Measurements from ENCODE around the gene USH2A. TPM values are rescaled to one million over a fixed set of nuclear protein-coding genes. Genes with fewer than 3 reads are reported as not detected.

USH2A gene
- total RNA-seq, 1 donor from 2014 or later = not detected

DNA sequence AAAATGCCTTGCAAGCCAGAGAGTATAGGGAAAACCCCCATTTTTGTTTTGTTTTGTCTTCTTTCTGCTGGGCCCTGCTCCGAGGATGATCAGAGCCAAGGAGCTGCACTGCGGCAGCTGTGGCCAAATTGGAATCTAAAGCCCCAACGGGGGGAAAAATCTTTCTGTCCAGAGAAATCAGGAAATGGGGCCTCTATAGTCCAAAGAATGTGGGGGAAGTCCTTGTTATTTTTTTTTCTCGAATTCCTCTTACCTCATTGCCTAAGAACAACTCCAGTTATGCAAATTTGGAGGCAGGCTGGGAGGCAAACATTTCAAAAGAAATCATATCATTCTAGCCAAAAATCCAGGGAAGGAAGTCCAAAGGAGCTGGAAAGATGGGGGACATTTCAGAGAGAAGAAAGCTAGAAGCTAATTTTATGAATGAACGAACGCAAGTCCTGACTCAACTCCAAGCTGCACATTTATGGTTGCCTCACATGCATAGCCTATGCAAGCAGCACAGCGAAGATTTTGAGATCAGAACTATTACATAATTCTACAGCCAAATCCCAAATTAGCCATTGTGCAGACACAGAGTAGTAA, 592.9 kb downstream of the USH2A start:
- H3K4me3 ChIP-seq = no peak overlapping the region
- ATAC-seq (no peak), DNase-seq (no peak)

DNA sequence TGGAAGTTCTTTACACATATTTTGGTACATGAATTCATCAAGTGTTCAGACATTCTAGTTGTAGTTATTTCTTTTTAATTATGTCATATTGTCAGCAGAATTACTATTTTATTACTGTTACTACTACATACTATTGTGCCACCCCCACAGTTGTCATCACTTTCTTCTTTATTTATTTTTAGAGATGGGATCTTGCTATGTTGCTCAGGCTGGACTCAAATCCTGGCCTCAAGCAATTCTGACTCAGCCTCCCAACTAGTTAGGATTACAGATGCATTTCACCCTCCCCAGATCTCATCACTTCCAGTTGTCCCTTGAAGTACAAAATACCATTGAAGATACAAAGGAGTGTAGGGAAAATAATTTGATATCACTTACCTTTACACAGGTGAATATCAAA, 598.2 kb downstream of the USH2A start:
- no peaks in the 10 kb centered on the region for H3K9me3 ChIP-seq
- intact Hi-C loops (cut with DNase I) = no loop called here
- TF ChIP-seq, protein P1, sequence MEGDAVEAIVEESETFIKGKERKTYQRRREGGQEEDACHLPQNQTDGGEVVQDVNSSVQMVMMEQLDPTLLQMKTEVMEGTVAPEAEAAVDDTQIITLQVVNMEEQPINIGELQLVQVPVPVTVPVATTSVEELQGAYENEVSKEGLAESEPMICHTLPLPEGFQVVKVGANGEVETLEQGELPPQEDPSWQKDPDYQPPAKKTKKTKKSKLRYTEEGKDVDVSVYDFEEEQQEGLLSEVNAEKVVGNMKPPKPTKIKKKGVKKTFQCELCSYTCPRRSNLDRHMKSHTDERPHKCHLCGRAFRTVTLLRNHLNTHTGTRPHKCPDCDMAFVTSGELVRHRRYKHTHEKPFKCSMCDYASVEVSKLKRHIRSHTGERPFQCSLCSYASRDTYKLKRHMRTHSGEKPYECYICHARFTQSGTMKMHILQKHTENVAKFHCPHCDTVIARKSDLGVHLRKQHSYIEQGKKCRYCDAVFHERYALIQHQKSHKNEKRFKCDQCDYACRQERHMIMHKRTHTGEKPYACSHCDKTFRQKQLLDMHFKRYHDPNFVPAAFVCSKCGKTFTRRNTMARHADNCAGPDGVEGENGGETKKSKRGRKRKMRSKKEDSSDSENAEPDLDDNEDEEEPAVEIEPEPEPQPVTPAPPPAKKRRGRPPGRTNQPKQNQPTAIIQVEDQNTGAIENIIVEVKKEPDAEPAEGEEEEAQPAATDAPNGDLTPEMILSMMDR (IDR thresholded peaks at IDR 0.05) = no peak
- H3K36me3 ChIP-seq = no peaks in the 10 kb centered on the region
- no peaks in the 10 kb centered on the region for H3K27me3 ChIP-seq (ENCODE audit: low read depth)
- no peaks in the 10 kb centered on the region for H3K4me1 ChIP-seq
- H3K4me3 ChIP-seq = no peak overlapping the region
- H3K27ac ChIP-seq = no peak overlapping the region
- ATAC-seq (no peak), DNase-seq (no peak)

More for the DNA sequence above, 592.9 kb downstream of the USH2A start:
- Histone ChIP-seq H3K27me3 (ENCODE audit: low read depth) (no peaks in the 10 kb centered on the region), H3K9me3 (no peaks in the 10 kb centered on the region), H3K4me1 (no peaks in the 10 kb centered on the region), H3K27ac (no peak overlapping the region), H3K36me3 (no peaks in the 10 kb centered on the region)
- intact Hi-C loops (cut with DNase I) = no loop called here
- TF ChIP-seq, protein P1 (IDR thresholded peaks at IDR 0.05) = no peak

DNA sequence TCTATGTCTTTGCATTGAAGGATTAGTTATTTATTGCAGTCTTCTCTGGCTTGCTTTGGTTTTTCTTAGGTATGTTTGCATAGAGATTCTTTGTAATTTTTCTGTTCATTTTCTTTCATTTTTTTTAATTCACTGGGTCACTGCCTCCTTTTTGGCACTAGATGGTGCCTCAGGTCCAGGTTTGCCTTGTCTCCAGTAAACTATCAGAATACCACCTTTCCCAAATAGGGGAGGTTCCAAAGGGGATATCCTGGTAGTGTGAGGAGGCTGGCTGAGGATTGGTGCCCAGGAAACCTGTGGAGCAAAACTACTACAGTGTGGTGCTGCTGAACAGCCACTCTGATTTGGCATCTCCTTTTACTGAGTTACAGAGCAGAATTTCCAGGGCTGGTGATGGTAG, 599.0 kb downstream of the USH2A start:
- Histone ChIP-seq H3K4me3 (no peak overlapping the region), H3K27me3 (ENCODE audit: low read depth) (no peaks in the 10 kb centered on the region), H3K9me3 (no peaks in the 10 kb centered on the region), H3K4me1 (no peaks in the 10 kb centered on the region), H3K36me3 (no peaks in the 10 kb centered on the region), H3K27ac (no peak overlapping the region)
- DNase-seq (no peak), ATAC-seq (no peak)
- TF ChIP-seq, protein P1 (IDR thresholded peaks at IDR 0.05) = no peak
- intact Hi-C loops (cut with DNase I) = no loop called here

DNA sequence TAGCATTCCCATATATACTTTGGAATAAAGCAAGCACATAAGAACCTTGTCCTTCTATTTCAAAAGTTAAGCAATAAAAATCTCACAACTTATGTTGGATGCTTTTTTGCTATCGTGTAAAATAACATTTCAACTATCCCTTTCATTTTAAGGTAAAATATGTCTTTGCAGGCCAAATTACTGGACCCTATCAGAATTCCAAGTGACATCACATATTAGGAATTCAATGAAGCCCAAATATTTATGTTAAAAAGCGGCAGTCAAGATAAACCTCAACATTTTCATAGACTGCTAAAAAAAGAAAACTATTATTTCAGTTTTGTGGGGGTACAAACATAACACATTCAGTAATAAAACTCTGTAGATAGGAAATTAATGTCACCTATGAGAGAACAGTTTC, 604.1 kb downstream of the USH2A start:
- DNase-seq (no peak), ATAC-seq (no peak)
- intact Hi-C loops (cut with DNase I) = no loop called here

DNA sequence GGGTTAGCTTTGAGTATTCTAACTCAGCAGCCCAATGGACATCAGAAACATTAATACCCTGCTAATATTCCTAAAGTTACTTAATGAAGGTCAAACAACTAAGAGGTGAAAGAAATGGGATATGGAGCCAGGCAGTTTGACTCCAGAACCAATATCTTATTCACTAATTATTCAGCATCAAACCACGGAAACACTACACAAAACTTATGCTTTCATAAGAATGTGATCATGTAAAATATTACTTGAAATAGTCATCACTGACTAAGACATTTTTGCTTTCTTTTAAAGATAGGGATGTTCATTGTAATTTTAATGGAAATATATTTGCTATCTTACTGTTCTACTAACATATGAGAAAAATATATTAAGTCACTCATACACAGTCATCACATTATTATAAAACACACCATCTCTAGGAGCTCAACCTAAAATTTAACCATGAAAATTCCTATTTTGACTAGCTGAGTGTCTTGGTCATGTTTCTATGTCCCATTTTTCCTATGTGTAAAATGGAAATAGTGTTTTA, 615.3 kb downstream of the USH2A start:
- Histone ChIP-seq H3K36me3 (no peaks in the 10 kb centered on the region), H3K27me3 (ENCODE audit: low read depth) (no peaks in the 10 kb centered on the region), H3K4me3 (no peak overlapping the region), H3K27ac (no peak overlapping the region), H3K4me1 (no peaks in the 10 kb centered on the region), H3K9me3 (peaks cover 17% of the 10 kb centered on the region)
- ATAC-seq = no peak
- TF ChIP-seq, protein P1 (IDR thresholded peaks at IDR 0.05) = no peak
- DNase-seq = no peak
- intact Hi-C loops (cut with DNase I) = no loop called here

More for the DNA sequence above, 604.1 kb downstream of the USH2A start:
- H3K27me3 ChIP-seq (ENCODE audit: low read depth) = no peaks in the 10 kb centered on the region
- H3K27ac ChIP-seq = no peak overlapping the region
- no peaks in the 10 kb centered on the region for H3K4me1 ChIP-seq
- H3K36me3 ChIP-seq = no peaks in the 10 kb centered on the region
- no peak overlapping the region for H3K4me3 ChIP-seq
- TF ChIP-seq, protein P1 (IDR thresholded peaks at IDR 0.05) = no peak
- no peaks in the 10 kb centered on the region for H3K9me3 ChIP-seq

Measured in lower lobe of right lung (tissue), 2 donors.